ENCODE data around the gene ZNF438. TPM values are rescaled to one million over a fixed set of nuclear protein-coding genes. Genes with fewer than 3 reads are reported as not detected.

Gene ZNF438
- total RNA-seq, 1 experiment from 2014 or later, result 2.0 TPM

DNA sequence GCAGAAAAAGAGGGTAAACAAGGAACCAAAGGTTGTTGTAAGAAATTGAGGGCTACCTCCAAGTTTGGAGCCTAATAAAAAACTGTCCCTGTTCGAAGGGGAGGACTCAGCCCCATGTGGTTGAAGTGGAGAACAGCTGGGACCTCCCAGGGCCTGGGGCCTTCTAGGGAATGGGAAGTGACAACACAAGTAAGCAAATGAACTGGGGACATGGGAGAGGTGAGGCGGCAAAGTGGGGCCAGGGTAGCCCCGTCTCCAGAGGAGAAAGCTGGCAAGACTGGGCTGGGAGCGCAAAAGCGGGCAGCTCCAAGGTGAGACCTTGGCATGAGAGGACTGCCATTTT lies 198.1 kb downstream of the ZNF438 start:
- no peak for ATAC-seq
- DNase-seq (ENCODE audit: low read depth, low spot score), result no peak
- Histone ChIP-seq H3K9me3 (ENCODE audit: control insufficient read depth, insufficient read depth, low read depth, low read length) (no peaks in the 10 kb centered on the region), H3K36me3 (ENCODE audit: control insufficient read depth, insufficient read depth, low read length) (no peaks in the 10 kb centered on the region), H3K4me3 (ENCODE audit: low read depth in 2 of 2, low read length in 2 of 2) (no peak overlapping the region), H3K27ac (ENCODE audit: low read length) (no peak overlapping the region), H3K27me3 (ENCODE audit: control insufficient read depth, insufficient read depth, low read length) (no peaks in the 10 kb centered on the region), H3K4me1 (ENCODE audit: control insufficient read depth, insufficient read depth, low read length) (no peaks in the 10 kb centered on the region)
- TF ChIP-seq TCF7L2 (IDR thresholded peaks at IDR 0.05; ENCODE audit: low read depth, low read length), result no peak
- in situ Hi-C loops (cut with HindIII; ENCODE audit: low pct_unique_long_range_greater_than_20kb, low sequenced_read_pairs), result no loop called here
- ChIA-PET POLR2A (no interaction called here), CTCF (no interaction called here)
- intact Hi-C loops (cut with micrococcal nuclease; ENCODE audit: unreplicated experiment), result no loop called here
- BruUV-seq (replicated peaks), result no TSS peak

DNA sequence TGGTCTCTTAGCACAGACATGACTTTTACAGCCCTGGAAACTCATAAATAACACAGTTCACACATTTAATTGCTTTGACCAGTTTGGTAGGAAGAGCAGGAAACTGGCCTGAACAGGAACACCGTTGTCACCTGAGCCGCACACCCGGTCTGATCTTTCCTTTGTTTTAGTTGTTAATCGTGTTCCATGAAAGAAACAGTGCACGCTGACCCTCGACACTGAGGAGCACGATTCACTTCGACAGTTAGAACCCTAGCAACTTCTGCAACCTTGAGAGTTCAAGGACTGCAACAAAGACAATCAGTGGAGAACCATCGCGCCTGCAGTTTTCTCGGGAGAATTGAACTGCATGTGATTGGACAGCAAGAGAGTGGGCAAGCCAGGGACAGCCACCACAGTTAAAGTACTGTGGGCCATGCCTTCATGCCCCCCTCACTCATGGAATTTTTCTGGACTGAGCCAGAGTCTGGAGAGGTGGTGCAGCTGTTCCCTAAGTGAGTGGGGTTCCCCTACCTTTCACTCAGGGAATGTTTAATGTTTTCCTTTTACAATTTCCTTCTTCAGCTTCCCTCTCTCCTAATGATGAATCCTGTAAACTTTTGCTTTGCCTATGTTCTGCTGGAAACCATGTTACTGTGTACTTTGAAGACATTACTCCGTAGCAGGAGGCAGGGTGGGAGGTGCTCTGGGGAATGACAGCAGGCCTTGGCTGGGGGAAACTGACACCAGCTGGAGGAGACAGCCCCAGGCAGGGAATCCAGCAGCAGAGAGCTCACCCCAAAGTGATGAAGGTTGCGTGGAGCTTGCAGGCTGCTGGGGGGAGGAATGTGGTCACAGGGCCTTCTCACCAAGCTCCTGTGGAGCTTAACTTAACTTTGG lies 198.7 kb downstream of the ZNF438 start:
- no peak for ATAC-seq
- in situ Hi-C loops (cut with HindIII; ENCODE audit: low pct_unique_long_range_greater_than_20kb, low sequenced_read_pairs) (no loop called here), intact Hi-C loops (cut with micrococcal nuclease; ENCODE audit: unreplicated experiment) (no loop called here)
- ChIA-PET POLR2A (no interaction called here), CTCF (no interaction called here)
- no peak overlapping the region for H3K27ac ChIP-seq (ENCODE audit: low read length)
- H3K36me3 ChIP-seq (ENCODE audit: control insufficient read depth, insufficient read depth, low read length), result no peaks in the 10 kb centered on the region
- H3K9me3 ChIP-seq (ENCODE audit: control insufficient read depth, insufficient read depth, low read depth, low read length), result no peaks in the 10 kb centered on the region
- TF ChIP-seq POLR2AphosphoS5 (IDR thresholded peaks at IDR 0.05; ENCODE audit: low read depth, low read length) (no peak), TCF7L2 (IDR thresholded peaks at IDR 0.05; ENCODE audit: low read depth, low read length) (no peak), SIN3A (IDR thresholded peaks at IDR 0.05; ENCODE audit: borderline replicate concordance, insufficient read depth, low read depth, low read length) (no peak)
- TF ChIP-seq, protein P1, sequence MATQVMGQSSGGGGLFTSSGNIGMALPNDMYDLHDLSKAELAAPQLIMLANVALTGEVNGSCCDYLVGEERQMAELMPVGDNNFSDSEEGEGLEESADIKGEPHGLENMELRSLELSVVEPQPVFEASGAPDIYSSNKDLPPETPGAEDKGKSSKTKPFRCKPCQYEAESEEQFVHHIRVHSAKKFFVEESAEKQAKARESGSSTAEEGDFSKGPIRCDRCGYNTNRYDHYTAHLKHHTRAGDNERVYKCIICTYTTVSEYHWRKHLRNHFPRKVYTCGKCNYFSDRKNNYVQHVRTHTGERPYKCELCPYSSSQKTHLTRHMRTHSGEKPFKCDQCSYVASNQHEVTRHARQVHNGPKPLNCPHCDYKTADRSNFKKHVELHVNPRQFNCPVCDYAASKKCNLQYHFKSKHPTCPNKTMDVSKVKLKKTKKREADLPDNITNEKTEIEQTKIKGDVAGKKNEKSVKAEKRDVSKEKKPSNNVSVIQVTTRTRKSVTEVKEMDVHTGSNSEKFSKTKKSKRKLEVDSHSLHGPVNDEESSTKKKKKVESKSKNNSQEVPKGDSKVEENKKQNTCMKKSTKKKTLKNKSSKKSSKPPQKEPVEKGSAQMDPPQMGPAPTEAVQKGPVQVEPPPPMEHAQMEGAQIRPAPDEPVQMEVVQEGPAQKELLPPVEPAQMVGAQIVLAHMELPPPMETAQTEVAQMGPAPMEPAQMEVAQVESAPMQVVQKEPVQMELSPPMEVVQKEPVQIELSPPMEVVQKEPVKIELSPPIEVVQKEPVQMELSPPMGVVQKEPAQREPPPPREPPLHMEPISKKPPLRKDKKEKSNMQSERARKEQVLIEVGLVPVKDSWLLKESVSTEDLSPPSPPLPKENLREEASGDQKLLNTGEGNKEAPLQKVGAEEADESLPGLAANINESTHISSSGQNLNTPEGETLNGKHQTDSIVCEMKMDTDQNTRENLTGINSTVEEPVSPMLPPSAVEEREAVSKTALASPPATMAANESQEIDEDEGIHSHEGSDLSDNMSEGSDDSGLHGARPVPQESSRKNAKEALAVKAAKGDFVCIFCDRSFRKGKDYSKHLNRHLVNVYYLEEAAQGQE (IDR thresholded peaks at IDR 0.05; ENCODE audit: insufficient read depth in 1 of 2, low read depth in 2 of 2, low read length in 1 of 2), result no peak
- TF ChIP-seq, protein P2, sequence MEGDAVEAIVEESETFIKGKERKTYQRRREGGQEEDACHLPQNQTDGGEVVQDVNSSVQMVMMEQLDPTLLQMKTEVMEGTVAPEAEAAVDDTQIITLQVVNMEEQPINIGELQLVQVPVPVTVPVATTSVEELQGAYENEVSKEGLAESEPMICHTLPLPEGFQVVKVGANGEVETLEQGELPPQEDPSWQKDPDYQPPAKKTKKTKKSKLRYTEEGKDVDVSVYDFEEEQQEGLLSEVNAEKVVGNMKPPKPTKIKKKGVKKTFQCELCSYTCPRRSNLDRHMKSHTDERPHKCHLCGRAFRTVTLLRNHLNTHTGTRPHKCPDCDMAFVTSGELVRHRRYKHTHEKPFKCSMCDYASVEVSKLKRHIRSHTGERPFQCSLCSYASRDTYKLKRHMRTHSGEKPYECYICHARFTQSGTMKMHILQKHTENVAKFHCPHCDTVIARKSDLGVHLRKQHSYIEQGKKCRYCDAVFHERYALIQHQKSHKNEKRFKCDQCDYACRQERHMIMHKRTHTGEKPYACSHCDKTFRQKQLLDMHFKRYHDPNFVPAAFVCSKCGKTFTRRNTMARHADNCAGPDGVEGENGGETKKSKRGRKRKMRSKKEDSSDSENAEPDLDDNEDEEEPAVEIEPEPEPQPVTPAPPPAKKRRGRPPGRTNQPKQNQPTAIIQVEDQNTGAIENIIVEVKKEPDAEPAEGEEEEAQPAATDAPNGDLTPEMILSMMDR (IDR thresholded peaks at IDR 0.05), result no peak
- H3K27me3 ChIP-seq (ENCODE audit: control insufficient read depth, insufficient read depth, low read length), result no peaks in the 10 kb centered on the region
- H3K4me1 ChIP-seq (ENCODE audit: control insufficient read depth, insufficient read depth, low read length), result no peaks in the 10 kb centered on the region
- BruUV-seq (replicated peaks), result no TSS peak
- no peak for DNase-seq (ENCODE audit: low read depth, low spot score)
- H3K4me3 ChIP-seq (ENCODE audit: low read depth in 2 of 2, low read length in 2 of 2), result no peak overlapping the region

DNA sequence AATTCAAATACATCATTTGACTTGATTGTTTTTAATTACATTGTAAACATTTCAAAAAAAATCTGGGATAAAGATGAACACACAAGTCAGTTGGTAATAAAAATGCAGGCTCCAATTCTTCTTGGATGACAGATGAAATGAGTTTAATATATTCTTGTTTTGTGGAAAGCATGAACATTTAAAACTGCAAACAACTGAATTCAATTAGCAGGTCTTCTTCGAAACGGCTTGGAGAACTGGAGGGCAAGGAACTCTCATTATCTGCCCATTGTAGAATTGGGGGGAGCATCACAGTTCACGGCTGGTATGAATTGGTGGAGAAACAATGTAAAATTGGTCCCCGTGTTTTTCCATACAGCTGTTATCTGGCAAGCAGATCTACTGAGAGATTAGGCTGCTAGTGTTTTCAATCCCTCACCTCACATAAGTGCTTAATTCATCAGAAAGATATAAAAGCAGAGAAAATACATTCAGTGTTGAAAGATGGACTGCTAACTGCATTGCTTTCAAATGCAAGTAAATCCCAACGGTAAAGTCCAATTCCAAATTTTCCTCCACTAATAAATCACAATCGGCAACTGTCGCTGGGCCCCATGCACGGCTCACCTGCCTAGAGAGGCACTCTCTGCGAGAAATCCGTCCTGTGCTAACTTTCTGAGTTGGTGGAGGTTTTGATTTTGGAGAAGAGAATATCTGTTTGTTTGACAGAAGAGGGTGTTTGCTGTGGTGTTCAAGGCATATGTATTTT lies 199.5 kb downstream of the ZNF438 start:
- TF ChIP-seq, protein P1 (IDR thresholded peaks at IDR 0.05; ENCODE audit: insufficient read depth in 1 of 2, low read depth in 2 of 2, low read length in 1 of 2), result no peak
- no peak for TF ChIP-seq SIN3A (IDR thresholded peaks at IDR 0.05; ENCODE audit: borderline replicate concordance, insufficient read depth, low read depth, low read length)
- TF ChIP-seq, protein P2 (IDR thresholded peaks at IDR 0.05), result no peak
- TF ChIP-seq POLR2AphosphoS5 (IDR thresholded peaks at IDR 0.05; ENCODE audit: low read depth, low read length), result no peak
- no peak for TF ChIP-seq TCF7L2 (IDR thresholded peaks at IDR 0.05; ENCODE audit: low read depth, low read length)
- no peaks in the 10 kb centered on the region for H3K4me1 ChIP-seq (ENCODE audit: control insufficient read depth, insufficient read depth, low read length)
- ATAC-seq (no peak), DNase-seq (ENCODE audit: low read depth, low spot score) (no peak)
- no TSS peak for BruUV-seq (replicated peaks)
- intact Hi-C loops (cut with micrococcal nuclease; ENCODE audit: unreplicated experiment), result no loop called here
- H3K27me3 ChIP-seq (ENCODE audit: control insufficient read depth, insufficient read depth, low read length), result no peaks in the 10 kb centered on the region
- no peaks in the 10 kb centered on the region for H3K36me3 ChIP-seq (ENCODE audit: control insufficient read depth, insufficient read depth, low read length)
- POLR2A ChIA-PET, result no interaction called here
- no peak overlapping the region for H3K4me3 ChIP-seq (ENCODE audit: low read depth in 2 of 2, low read length in 2 of 2)
- CTCF ChIA-PET, result no interaction called here
- no peaks in the 10 kb centered on the region for H3K9me3 ChIP-seq (ENCODE audit: control insufficient read depth, insufficient read depth, low read depth, low read length)
- no peak overlapping the region for H3K27ac ChIP-seq (ENCODE audit: low read length)
- in situ Hi-C loops (cut with HindIII; ENCODE audit: low pct_unique_long_range_greater_than_20kb, low sequenced_read_pairs), result no loop called here

All from Panc1 (cell line).